ENCODE results near the gene AMER1. TPM values are rescaled to one million over a fixed set of nuclear protein-coding genes. Genes with fewer than 3 reads are reported as not detected.

Gene AMER1
- total and polyA plus RNA-seq, 2 of the 8 experiments (the other 6 are each of a cell fraction or from before 2014, with no cell fraction given) = 3.3 to 9.4 TPM

DNA sequence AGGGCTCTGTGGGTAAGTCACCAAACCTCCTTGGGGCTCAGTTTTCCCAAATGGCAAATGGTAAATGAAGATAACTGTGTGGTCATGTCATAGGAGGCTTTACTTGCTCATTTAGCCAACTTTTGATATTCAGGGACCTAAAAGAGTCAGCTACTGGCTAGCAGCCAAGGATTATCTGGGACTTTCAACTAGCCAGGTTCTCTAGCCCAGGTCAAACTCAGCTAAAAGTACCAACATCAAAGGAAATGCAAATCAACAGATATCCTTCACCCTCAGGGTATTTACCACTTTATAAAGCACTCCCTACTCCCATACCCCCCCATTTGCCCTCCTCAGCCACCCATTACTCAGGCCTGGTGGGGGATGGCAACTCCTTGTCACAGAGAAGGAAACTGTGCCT, 7.5 kb downstream of the AMER1 start:
- H4K8ac ChIP-seq (ENCODE audit: extremely low read depth, insufficient read depth, low read length) = no peak overlapping the region
- H3K27me3 ChIP-seq (replicated peaks in 1 of 4; ENCODE audit: control insufficient read depth in 3 of 4, extremely low read depth in 1 of 4, insufficient read depth in 3 of 4, low read length in 3 of 4) = no peaks in the 10 kb centered on the region
- H3K18ac ChIP-seq (ENCODE audit: extremely low read depth, low read length) = no peak overlapping the region
- TF ChIP-seq KDM1A (IDR thresholded peaks at IDR 0.05; ENCODE audit: borderline replicate concordance, low read length) (no peak), MAFK (IDR thresholded peaks at IDR 0.05; ENCODE audit: low read depth, low read length) (no peak), CBX5 (IDR thresholded peaks at IDR 0.05; ENCODE audit: low read depth, low read length) (no peak), RNF2 (IDR thresholded peaks at IDR 0.05; ENCODE audit: borderline replicate concordance, low read depth, low read length, missing control alignments, poor library complexity, severe bottlenecking) (no peak), POU5F1 (IDR thresholded peaks at IDR 0.05; ENCODE audit: low read depth, low read length) (no peak), EP300 (IDR thresholded peaks at IDR 0.05; ENCODE audit: borderline replicate concordance in 1 of 2, low read depth in 2 of 2, low read length in 2 of 2) (no peak), BCL11A (IDR thresholded peaks at IDR 0.05; ENCODE audit: low read depth in 2 of 2, low read length in 2 of 2) (no peak), POLR2A (IDR thresholded peaks at IDR 0.05; ENCODE audit: control extremely low read depth in 1 of 2, low read depth in 2 of 2, low read length in 2 of 2) (no peak), CREB1 (IDR thresholded peaks at IDR 0.05) (no peak), JUND (IDR thresholded peaks at IDR 0.05; ENCODE audit: low read length) (no peak), POLR2AphosphoS5 (IDR thresholded peaks at IDR 0.05; ENCODE audit: low read depth, low read length) (no peak), RXRA (IDR thresholded peaks at IDR 0.05; ENCODE audit: insufficient read depth, low read depth, low read length) (no peak), HDAC2 (IDR thresholded peaks at IDR 0.05; ENCODE audit: borderline replicate concordance in 1 of 2, low read depth in 2 of 2, low read length in 2 of 2) (no peak)
- peaks cover 3% of the 10 kb centered on the region in 2 experiments for H4K20me1 ChIP-seq (replicated peaks in 1 of 2; ENCODE audit: control insufficient read depth in 1 of 2, insufficient read depth in 2 of 2, low read length in 2 of 2)
- H3K4me2 ChIP-seq (ENCODE audit: insufficient read depth in 1 of 2, low read depth in 2 of 2, low read length in 2 of 2) = no peak overlapping the region
- FAIRE-seq (no peak), DNase-seq (ENCODE audit: low read depth in 1 of 2, low spot score in 2 of 2) (no peak)
- H2BK20ac ChIP-seq (ENCODE audit: low read length) = no peak overlapping the region
- H3K79me2 ChIP-seq (ENCODE audit: control insufficient read depth in 1 of 2, insufficient read depth in 2 of 2, low read length in 2 of 2) = no peaks in the 10 kb centered on the region
- H2BK120ac ChIP-seq (replicated peaks; ENCODE audit: low read depth, low read length) = no peak overlapping the region
- no peak overlapping the region for H3K4ac ChIP-seq (replicated peaks; ENCODE audit: insufficient read length, low read depth, low read length)
- no peaks in the 10 kb centered on the region for H3K79me1 ChIP-seq (ENCODE audit: low read depth, low read length)
- H3K9ac ChIP-seq (replicated peaks in 1 of 4; ENCODE audit: extremely low read depth in 1 of 4, low read depth in 3 of 4, low read length in 3 of 4) = no peak overlapping the region
- H3K36me3 ChIP-seq (ENCODE audit: control insufficient read depth in 2 of 4, insufficient read depth in 4 of 4, low read length in 3 of 4) = no peaks in the 10 kb centered on the region
- no peak overlapping the region for H3K56ac ChIP-seq (replicated peaks; ENCODE audit: insufficient read length, low read depth, low read length)
- H3K23ac ChIP-seq (ENCODE audit: insufficient read length) = no peak overlapping the region
- no peaks in the 10 kb centered on the region for H3K9me3 ChIP-seq (ENCODE audit: insufficient read depth in 2 of 2, low read depth in 1 of 2, low read length in 1 of 2)
- no peak overlapping the region for H3K27ac ChIP-seq (ENCODE audit: low read depth, low read length)
- H3K4me3 ChIP-seq (ENCODE audit: extremely low read depth in 1 of 4, insufficient read depth in 2 of 4, low read depth in 3 of 4, low read length in 4 of 4) = no peak overlapping the region
- no peak overlapping the region for H2AK5ac ChIP-seq (ENCODE audit: low read depth, low read length)
- H2BK5ac ChIP-seq (ENCODE audit: low read depth, low read length) = no peak overlapping the region
- H4K5ac ChIP-seq (ENCODE audit: insufficient read length, low read depth, low read length) = no peak overlapping the region
- no peaks in the 10 kb centered on the region for H3K23me2 ChIP-seq (ENCODE audit: low read depth, low read length)
- no peak overlapping the region for H4K91ac ChIP-seq (replicated peaks; ENCODE audit: insufficient read length, low read length)
- no peak overlapping the region for H3K14ac ChIP-seq (ENCODE audit: insufficient read length)
- H3K4me1 ChIP-seq (replicated peaks in 1 of 4; ENCODE audit: control insufficient read depth in 3 of 4, insufficient read depth in 4 of 4, low read length in 3 of 4) = no peaks in the 10 kb centered on the region; a peak in 2 of 7 replicates
- H2BK12ac ChIP-seq (ENCODE audit: low read depth, low read length) = no peak overlapping the region
- H2AFZ ChIP-seq (ENCODE audit: low read length) = no peak overlapping the region
- ChIA-PET CTCF (ENCODE audit: partially characterized antibody) (interaction anchor here (0.9 to 1.6 kb wide), 2 partner anchors 19 to 268 kb away, joined by 3 to 4 read pairs; no protein-coding TSS in a partner anchor), POLR2A (ENCODE audit: partially characterized antibody) (no interaction called here)
- no peak overlapping the region for H2BK15ac ChIP-seq (ENCODE audit: low read length)

Measured in H1 (cell line).